Bronchial epithelial cell (primary cell): Measurements from ENCODE around the gene ARHGEF12. TPM values are rescaled to one million over a fixed set of nuclear protein-coding genes. Genes with fewer than 3 reads are reported as not detected.

Source experiments
- DNase-seq: peaks from one replicate; pipeline ENCODE4 v3.0.0-alpha.2; 2010; ENCODE audit warnings: low read depth
- FAIRE-seq: peaks from 2 replicates; lab custom pipeline; 2011; peaks lifted over from hg19 to GRCh38; lab: Jason Lieb, UNC
- H3K27me3 ChIP-seq: 2 replicates; pipeline ENCODE4 v1.5.1; 2011; ENCODE audit warnings: low read length; ENCODE audit not compliant: control insufficient read depth, insufficient read depth
- H3K36me3 ChIP-seq: 2 replicates; pipeline ENCODE4 v1.5.1; 2011; ENCODE audit warnings: low read length; ENCODE audit not compliant: control insufficient read depth, insufficient read depth
- H3K4me3 ChIP-seq: 2 replicates; pipeline ENCODE4 v1.5.1; 2011; ENCODE audit warnings: mild to moderate bottlenecking, low read depth, low read length, control low read depth
- CTCF ChIP-seq: IDR thresholded peaks from 2 replicates; pipeline ENCODE4 v1.5.1; 2011; ENCODE audit warnings: mild to moderate bottlenecking, moderate library complexity, low read length, control low read depth, inconsistent platforms; ENCODE audit not compliant: insufficient read depth, severe bottlenecking
- total RNA-seq: library from RNA; depleted of rRNA; stranded (reverse); fragments of >200 nt; gene quantifications from 2 replicates; pipeline ENCODE4 v1.2.1, GENCODE V29; 2014

Gene ARHGEF12
- total RNA-seq, 1 donor from 2014 or later: 65.6 TPM

DNA sequence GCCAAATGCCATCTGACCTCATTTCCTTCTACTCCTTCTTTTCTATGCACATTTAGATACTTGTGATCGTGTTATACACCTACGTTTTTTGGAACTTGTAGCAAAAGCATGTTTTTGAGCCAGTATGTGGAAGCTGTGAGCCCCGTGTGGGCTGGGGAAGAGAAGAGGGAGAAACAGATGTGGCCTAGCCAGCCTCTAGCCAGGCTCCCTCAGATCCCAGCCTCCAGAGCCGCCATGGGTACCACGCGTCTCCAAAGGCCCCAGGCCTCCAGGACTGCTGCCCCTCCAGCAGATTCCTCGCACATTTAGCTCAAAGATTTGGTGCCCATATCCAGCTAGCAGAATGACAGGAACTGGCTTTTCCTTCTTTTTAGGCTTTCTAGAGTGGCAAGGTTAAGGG is 28.1 kb upstream of the ARHGEF12 start:
- Histone ChIP-seq H3K27me3 (no peaks in the 10 kb centered on the region), H3K36me3 (no peaks in the 10 kb centered on the region), H3K4me3 (no peak overlapping the region)
- FAIRE-seq (no peak), DNase-seq (no peak)
- no peak for TF ChIP-seq CTCF

GRCh38 chr11:120310870-120311269 is 25.3 kb upstream of the ARHGEF12 start:
- no peak overlapping the region for H3K4me3 ChIP-seq
- no peak for FAIRE-seq
- no peak for TF ChIP-seq CTCF
- H3K27me3 ChIP-seq: no peaks in the 10 kb centered on the region
- no peaks in the 10 kb centered on the region for H3K36me3 ChIP-seq
- no peak for DNase-seq

DNA sequence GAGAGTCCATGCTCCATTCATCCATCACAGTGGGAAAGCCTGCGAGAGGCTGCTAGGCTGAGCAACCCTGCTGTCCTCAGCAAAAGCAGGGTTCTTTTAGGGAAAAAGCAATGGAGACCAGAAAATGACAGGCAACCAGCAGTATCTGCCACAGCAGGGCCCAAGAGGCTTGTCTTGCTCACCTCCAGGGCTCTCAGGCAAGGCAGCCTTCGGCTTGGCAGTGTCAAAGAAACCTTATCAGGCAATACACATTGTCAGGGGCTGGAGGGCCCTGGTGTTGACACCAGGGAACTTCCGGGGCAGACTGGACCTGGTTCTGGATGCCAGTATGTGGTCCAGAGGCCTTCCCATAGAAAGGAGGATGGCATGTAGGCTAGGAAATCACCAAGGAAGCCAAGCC is 21.4 kb upstream of the ARHGEF12 start:
- no peak for FAIRE-seq
- TF ChIP-seq CTCF: no peak

GRCh38 chr11:120316880-120317688 is 19.1 kb upstream of the ARHGEF12 start:
- H3K4me3 ChIP-seq: no peak overlapping the region

More for the DNA sequence above, 21.4 kb upstream of the ARHGEF12 start:
- H3K27me3 ChIP-seq: no peaks in the 10 kb centered on the region
- H3K36me3 ChIP-seq: no peaks in the 10 kb centered on the region
- H3K4me3 ChIP-seq: no peak overlapping the region
- no peak for DNase-seq

DNA sequence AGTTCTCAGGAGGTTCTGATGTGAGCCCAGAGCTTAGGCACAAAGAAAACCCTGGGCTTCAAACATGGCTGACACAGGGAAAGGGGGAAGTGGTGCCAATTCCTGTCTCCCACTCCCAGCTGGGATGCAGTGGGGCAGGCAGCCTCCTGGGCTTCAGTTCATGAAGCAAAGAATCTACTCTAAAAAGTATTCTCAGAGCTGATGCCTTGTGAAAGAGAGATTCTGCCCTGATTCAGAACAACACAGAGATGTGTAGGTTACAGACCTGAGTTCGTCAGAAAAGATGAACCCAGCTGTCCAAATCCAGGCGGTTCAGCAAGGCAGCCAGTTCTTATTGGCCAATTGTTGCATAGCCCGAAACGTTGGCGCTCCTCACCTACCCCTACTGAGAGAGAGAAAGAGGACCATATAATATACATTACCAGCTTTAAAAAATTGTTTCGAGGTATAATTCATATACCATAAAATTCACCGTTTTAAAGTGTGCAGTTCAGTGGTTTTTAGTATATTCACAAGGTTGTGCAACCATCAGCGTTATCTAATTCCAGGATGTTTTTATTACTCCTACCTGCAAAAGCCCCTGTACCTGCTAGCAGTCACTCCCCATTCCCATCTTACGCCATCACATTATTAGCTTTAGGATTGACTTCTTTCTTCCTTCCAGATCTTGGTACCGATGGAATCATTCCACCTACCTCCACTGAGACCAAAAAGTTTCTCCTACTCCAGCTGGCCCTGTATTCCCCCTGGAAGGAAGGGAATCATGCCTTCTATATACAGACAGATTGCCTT is 18.3 kb upstream of the ARHGEF12 start:
- TF ChIP-seq CTCF: no peak
- Histone ChIP-seq H3K27me3 (no peaks in the 10 kb centered on the region), H3K4me3 (no peak overlapping the region), H3K36me3 (no peaks in the 10 kb centered on the region)
- no peak for FAIRE-seq
- no peak for DNase-seq

More at GRCh38 chr11:120316880-120317688, 19.1 kb upstream of the ARHGEF12 start:
- Histone ChIP-seq H3K36me3 (no peaks in the 10 kb centered on the region), H3K27me3 (no peaks in the 10 kb centered on the region)
- peak; percentile 79 for FAIRE-seq
- no peak for TF ChIP-seq CTCF
- DNase-seq: peak; percentile 97
